Measurements from ENCODE around the gene C1orf159.
"Not testable (repeated sequence)": the region's sequence is repeated elsewhere in the genome, so short reads cannot be mapped to it uniquely, and the experiment has no call there.

C1orf159 gene

DNA sequence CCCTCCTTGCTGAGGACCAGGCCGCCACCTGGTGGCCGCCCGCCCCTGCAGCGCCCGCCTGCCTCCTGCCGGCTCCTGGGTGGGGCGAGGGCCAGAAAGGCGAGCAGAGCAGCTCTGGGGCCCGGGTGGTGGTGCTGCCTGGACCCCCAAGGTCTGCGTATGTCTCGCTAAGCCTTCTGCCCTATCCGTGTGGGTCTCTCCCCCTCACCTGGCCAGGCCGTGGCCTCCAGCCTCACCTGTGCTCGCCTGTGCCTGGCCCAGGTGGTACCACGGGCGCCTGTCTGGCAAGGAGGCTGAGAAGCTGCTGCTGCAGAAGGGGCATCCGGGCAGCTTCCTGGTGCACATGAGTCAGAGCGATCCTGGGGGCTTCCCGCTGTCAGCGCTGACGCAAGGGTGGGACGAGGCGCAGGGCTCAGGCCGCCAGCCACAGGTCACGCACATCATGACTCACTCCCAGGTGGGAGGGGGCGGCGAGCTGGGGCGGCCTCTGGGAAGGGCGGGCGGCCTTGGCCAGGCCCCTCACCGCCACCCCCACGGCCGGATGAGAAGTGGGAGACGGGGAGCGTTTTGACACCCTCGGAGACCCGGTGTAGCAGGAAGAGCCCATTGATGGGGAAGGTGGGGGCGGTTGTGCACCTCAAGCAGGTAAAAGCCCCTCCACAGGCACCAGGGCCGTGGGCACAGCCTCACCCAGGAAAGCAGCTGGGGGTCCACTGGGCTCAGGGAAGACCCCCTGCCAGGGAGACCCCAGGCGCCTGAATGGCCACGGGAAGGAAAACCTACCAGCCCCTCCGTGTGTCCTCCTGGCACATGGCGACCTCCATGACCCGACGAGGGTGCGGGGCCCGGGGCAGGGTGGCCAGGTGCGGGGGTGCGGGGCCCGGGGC, 51.7 kb downstream of the C1orf159 start:
- DNase-seq, result no peak

DNA sequence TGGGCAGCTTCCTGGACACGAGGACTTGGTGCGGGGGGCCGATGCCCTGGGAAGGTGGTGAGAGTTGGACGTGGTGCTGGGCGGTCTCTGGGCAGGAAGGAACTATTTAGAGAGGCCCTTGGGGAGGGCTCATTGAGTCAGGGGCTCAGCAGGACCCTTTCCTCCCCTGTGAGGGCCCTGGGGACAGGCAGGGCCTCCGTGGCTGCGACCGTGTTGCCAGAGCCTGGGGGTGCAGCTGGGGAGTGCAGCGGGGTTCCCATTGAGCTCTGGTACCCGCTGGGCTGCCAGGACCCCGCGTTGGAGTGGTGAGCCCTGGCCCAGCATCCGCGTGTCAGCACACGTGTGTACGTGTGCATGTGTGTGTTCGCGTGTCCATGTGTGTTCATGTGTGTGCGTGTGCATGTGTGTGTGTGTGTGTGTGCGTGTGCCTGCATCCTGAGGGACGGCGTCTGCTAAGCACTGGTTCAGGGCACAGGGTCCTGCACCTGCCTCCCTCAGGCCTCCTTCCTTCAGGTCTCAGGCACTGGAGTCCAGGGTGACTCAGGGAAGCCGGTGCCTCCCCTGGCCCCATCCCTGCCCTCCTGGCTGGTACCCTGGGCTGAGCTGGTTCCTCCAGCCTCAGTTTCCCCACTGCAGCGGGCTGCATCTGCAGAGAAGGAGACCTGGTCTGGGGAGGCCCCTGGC, 52.5 kb downstream of the C1orf159 start:
- DNase-seq, result no peak

DNA sequence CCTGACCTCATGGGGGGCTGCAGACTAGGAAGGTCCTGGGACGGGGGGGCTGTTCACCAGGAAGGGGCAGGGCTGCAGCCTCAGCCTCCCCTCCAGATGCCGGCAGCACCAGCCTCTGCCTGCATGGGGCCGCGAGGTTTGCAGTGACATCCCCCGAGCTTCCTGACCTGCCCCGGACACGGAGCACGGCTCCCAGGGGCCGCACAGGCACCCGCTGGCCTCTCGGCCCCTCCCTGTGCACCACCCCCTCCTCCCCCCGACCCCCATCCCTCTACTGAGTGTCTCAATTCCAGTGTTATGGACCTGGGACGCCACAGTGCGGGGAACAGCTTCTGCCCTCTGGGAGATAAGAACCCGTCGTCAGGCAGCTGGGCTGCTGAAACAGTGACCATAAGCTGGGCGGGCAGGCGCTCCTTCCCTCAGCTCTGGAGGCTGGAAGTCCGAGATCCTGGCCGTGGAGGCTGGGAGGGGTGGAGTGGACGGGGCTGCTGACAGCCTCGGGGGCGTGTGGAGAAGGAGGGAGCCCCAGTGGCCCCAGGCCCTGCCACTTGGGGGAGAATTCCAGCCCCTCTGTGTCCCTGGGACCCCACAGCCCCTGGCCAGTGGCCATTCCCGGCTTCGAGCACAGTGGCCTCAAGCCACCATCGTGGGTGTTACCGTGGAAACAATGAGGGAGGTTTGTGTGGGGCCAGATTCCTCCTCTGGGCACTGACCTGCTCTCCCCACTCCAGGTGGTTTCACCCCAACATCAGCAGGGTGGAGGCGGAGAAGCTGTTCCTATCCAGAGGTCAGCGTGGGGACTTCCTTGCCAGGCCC, 53.3 kb downstream of the C1orf159 start:
- no peak for DNase-seq

DNA sequence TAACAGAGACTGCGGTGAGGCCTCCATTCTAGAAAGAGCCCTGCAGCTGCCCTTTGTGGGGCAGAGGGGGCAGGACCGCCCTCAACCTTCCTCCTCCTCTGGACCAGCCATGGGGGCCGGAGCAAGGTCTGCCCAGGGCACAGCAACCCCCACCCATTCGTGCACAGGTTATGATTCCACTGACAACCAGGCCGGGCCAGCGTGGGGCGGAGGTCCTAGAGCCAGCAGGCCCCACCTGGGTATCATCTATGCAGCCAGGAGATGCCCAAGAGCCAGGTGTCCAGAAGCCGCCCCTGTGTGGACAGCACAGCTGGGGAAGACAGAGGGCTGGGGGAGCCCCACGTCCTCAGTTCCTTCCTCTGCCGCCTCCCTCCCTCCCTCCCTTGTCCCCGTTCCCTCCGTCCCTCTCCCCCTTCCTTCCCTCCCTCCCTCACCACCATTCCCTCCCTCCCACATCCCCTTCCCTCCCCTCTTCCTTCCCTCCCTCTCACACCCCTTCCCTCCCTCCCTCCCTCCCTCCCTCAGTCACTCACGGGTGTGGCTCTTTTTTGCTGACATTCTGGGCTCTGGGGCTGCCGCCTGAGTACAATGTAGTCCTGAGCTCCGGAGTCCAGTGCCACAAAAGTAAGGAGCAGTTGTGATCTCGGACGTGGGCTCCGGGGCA, 54.1 kb downstream of the C1orf159 start:
- DNase-seq, result no peak

DNA sequence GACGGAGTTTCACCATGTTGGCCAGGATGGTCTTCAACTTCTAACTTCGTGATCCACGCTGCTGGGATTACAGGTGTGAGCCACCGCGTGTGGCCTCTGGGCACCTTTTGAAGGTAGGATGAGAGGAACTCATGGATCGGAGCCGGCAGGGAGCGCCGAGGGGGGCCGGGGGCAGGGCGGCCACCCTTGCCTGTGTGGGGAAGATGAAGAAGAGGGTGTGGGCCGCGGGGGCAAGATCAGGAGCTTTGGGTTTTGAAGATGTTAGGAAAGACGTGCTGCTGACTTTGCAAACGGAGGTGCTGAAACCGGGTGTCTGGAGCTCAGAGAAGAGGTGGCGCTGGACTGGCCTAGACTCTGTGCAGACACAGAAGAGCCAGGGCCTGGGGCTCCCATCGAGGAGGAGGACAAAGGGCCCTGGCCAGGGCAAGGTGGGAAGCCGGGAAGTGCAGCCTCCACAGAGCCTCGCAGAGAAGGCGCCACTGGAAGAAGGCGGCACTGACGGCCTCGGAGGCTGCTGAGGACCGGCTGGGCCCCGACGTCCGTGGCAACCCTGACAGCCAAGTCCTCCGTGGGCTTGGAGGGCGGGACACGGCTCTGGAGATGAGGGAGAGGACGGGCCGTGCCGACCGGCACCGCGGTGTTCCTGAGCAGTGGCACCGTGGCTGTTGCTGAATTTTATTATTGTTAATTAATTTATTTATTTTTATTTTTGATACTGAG, 55.4 kb downstream of the C1orf159 start:
- no peak for DNase-seq

DNA sequence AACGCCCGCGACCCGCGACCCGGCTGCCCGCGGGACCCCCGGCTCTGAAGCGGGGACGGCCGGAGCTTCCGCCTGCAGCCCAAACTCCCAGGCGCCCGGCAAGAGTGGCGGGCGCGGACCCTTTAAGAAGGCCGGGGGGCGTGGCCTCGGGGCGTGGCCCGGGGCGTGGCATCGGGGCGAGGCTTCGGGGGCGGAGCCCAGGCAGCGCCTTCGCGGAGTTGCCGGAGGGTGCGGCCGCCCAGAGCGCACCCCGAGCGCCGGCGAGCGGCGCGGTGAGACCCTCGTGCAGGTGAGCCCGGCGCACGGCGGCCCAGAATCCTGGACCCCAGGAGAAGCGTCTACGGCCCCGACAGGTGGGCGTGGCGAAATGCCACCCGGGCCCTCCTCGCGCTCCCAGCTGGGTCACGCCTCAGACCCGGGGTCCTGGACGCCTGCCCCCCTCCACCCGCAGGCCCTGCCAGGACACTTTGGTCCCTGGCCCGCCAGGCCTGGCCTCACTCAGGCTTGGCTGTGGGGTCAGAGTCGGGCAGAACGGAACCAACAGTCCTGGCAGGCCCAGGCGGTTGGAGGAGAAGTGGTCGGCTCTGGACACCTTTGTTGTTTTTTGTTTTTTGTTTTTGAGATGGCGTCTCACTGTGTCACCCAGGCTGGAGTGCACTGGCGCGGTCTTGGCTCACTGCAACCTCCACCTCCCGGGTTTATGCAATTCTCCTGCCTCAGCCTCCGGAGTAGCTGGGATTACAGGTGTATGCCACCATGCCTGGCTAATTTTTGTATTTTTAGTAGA, 56.2 kb downstream of the C1orf159 start:
- no peak for DNase-seq

DNA sequence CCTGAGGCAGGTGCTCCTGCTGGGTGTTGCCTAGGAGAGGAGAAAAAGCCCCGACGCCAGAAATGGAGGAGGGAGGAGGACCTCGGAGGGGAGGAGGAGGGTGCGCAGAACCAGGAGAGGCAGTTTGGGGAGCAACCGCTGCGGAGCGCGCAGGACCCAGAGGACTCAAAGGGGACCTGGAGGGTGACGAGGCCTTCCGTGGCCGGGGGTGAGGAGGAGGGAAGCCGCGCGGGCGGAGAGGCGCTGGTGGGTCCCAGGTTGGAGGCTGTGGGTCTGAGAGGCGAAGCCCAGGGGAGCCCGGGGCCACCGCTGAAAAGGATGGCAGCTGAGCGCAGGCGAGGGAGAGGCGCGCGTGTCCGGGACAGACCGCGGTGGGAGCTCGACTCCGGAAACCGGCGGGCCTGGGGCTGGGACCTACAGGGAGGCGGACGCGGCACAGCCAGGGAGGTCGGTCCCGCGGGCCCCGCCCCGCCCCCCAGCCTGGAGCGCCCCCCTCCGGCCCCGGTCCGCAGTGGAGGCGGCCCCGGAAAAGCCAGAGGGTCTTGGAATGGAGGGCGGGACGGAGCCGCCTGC, 56.9 kb downstream of the C1orf159 start:
- DNase-seq, result no peak

DNA sequence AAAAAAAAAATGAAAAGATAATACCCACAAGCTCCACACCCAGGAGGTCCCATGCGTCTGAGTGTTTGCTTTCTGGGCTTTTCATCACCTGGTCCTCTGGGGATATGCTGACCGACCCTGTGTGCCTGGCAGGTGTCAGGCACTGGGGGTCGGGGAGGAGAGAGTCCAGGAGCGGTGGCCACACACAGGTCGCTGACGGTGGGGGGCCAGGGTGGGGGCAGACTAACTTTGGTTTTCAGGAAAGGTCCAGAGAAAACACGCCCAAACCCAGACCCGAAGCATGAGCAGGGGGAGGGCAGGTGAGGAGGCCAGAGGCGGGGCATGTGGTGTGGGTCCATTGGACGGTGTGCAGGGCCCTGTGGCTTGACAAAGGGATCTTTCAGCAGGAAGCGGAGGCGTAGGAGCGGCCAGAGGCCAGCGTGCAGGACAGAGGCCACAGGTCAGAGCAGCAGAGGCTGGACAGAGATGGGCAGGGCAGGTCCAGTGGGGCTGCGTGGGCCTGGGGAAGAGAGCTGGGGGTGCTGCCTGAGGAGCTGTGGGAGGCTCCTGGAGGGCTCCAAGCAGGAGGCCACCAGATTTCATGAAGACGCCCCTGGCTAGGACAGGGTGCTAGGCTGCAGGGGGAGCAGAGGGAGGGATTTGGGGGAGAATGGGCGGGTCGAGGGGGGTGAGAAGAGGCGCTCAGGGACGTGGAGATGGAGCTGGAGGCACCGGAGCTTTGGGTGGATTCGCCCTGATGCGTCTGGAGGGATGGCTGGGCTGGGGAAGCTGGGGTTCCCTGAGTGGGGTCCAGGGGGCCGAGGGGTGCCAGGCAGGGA, 57.6 kb downstream of the C1orf159 start:
- DNase-seq, result no peak

DNA sequence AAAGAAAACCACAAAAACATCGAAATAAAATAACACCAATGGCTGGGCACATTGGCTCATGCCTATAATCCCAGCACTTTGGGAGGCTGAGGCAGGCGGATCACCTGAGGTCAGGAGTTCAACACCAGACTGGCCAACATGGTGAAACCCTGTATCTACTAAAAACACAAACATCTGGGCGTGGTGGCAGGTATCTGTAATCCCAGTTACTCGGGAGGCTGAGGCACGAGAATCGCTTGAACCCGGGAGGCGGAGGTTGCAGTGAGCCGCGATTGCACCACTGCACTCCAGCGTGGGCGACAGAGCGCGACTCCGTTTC, 58.2 kb downstream of the C1orf159 start:
- DNase-seq, result not testable (repeated sequence)

DNA sequence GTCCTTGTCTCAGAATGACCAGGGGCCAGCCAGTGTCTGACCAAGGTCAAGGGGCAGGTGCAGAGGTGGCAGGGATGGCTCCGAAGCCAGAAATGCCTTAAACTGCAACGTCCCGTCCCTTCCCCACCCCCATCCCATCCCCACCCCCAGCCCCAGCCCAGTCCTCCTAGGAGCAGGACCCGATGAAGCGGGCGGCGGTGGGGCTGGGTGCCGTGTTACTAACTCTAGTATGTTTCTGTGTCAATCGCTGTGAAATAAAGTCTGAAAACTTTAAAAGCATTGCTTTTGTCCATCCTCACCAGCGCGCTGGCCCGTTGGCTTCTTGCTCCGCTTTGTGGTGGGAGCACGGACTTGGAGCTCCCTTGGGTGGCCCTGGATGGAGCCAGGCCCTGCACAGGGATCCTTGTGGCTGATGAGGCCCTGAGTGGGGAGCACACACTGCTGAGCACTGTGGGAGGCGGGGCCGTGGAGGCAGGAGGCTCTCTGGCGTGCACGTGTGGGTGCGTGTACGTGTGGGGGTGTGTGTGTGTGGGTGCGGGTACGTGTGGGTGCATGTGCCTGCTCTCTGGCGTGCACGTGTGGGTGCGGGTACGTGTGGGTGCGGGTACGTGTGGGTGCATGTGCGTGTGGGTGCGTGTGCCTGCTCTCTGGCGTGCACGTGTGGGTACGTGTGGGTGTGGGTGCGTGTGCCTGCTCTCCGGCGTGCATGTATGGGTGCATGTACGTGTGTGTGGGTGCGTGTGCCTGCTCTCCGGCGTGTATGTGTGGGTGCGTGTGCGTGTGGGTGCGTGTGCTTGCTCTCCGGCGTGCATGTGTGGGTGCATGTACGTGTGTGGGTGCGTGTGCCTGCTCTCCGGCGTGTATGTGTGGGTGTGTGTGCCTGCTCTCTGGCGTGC, 59.8 kb downstream of the C1orf159 start:
- DNase-seq, result no peak

DNA sequence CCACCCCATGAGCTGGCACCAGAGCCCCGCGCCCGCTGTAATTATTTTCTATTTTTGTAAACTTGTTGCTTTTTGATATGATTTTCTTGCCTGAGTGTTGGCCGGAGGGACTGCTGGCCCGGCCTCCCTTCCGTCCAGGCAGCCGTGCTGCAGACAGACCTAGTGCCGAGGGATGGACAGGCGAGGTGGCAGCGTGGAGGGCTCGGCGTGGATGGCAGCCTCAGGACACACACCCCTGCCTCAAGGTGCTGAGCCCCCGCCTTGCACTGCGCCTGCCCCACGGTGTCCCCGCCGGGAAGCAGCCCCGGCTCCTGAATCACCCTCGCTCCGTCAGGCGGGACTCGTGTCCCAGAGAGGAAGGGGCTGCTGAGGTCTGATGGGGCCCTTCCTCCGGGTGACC, 60.9 kb downstream of the C1orf159 start:
- no peak for DNase-seq

DNA sequence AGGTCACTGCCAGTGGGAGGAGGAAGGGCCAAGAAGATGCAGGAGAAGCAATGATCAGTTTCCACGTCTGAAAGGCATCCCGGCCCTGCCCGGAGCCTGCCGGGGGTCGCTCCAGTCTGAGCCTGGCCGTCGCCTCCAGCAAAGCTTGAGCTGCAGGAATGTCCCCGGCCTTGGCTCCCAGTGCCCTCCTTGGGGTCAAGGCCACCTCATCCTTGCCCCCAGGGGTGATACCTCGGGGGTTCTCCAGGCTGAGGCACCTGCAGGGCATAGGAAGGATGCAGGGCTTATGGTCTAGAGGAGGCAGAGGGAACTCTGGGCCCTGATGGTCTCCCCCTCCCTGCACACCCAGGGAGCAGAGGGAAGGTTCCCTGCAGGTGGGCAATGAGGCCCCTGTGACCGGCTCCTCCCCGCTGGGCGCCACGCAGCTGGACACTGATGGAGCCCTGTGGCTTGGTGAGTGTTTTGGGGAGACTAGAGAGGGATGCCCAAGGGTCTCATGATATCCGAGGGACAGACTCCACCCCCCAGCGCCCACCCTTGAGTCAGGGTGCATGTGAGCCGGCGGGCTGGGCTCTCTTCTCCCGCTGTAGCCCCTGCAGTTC, 61.7 kb downstream of the C1orf159 start:
- DNase-seq, result no peak

DNA sequence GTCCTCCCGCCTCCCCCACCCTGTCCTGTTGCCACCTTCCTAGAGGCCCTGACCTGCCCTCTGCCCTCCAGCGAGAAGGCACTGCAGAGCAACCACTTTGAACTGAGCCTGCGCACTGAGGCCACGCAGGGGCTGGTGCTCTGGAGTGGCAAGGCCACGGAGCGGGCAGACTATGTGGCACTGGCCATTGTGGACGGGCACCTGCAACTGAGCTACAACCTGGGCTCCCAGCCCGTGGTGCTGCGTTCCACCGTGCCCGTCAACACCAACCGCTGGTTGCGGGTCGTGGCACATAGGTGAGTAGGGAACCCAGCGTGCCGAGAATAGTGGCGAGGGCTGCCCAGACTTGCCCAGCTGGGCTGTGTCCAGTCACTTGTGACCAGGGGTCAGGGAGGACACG, 62.2 kb downstream of the C1orf159 start:
- no peak for DNase-seq

DNA sequence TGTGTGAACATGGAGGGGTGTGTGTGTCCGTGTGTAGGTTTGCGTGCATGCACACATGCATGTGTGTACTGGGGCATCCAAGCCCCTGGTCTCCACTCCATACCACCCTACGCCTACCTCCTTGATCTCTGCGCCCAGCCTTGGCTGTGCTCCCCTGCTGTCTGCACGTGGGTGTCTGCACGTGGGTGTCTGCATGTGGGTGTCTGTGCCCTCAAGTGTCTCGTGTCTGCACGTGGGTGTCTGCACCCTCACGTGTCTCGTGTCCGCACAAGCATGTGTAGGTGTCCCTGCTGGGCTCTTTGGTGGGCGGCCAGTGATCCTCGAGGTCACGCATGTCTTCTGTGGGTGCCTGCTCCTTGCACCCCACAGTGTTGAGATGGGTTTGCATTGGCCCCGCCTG, 62.9 kb downstream of the C1orf159 start:
- no peak for DNase-seq

DNA sequence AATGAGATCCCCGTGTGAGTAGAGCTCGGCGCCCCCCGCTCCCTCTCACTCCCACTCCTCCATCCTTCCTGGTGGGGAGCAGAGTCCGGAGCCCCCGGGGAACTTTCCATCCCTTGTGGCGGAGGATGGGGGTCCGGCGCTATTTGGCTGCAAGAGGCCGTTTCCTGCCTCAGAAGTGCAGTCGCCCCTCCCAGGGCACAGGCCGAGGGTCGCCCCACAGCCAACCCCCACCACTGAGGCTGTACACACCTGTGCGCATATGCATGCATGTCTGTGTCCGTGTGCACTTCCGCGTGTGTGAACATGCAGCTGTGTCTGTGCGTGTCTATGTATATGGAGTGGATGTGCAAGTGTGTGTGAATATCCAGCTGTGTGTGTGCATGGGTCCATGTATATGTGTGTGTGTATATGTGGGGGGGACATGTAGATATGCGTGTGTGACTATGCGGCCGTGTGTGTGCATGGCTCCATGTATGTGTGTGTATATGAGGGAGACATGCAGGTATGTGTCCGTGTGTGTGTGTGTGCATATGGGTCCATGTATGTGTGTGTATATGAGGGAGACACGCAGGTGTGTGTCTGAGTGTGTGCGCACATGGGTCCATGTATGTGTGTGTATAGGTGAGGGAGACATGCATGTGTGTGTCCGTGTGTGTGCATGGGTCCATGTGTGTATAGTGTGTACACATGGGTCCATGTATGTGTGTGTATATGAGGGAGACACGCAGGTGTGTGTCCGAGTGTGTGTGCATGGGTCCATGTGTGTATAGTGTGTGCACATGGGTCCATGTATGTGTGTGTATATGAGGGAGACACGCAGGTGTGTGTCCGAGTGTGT, 63.7 kb downstream of the C1orf159 start:
- no peak for DNase-seq

DNA sequence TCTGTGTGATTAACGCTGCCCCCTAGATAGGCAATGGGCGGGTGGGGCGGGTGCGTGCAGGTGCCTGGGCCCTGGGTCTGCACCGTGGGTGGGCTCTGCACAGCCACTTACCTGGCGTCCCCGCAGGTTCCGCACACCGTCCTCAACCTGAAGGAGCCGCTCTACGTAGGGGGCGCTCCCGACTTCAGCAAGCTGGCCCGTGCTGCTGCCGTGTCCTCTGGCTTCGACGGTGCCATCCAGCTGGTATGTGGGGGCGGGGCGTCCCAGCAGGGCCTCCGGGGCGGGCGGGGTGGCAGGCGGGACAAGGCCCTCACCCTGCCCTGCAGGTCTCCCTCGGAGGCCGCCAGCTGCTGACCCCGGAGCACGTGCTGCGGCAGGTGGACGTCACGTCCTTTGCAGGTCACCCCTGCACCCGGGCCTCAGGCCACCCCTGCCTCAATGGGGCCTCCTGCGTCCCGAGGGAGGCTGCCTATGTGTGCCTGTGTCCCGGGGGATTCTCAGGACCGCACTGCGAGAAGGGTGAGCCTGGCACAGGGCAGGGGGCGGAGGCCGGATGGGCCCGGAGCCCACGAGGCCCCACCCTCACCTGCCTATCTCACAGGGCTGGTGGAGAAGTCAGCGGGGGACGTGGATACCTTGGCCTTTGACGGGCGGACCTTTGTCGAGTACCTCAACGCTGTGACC, 64.6 kb downstream of the C1orf159 start:
- no peak for DNase-seq

DNA sequence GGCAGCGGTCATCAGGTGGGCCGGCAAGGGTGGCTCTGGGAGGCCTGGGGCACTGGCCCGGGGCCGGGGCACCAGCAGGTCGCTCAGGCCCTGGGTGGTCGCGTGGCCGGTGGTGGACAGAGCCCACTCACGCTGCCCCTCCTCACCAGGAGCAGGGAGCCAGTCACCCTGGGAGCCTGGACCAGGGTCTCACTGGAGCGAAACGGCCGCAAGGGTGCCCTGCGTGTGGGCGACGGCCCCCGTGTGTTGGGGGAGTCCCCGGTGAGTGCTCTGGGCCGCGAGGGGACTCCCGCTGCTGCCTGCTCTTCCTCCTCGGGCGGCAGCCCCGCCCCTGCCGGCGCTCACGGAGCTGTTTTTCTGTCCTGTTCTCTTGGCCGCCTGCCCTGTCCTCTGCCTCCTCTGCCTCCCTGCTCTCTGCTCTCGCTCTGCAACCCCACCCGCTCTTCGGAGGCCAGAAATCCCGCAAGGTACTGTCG, 65.3 kb downstream of the C1orf159 start:
- DNase-seq, result no peak
